Measurements from ENCODE around the gene FGF22. TPM values are rescaled to one million over a fixed set of nuclear protein-coding genes. Genes with fewer than 3 reads are reported as not detected.
A peak's percentile ranks its signal among the peaks of the same experiment; 100 is the strongest.

The FGF22 gene
- total and polyA plus RNA-seq, 2 of the 13 experiments (the other 11 are each of a cell fraction or from before 2014, with no cell fraction given) = 0.24 TPM; not detected in 1

GRCh38 chr19:680287-681028 lies 40.8 kb downstream of the FGF22 start (continued):
- TF ChIP-seq TFDP1 (CRISPR knock-in tag; IDR thresholded peaks at IDR 0.05; ENCODE audit: borderline replicate concordance) = peak; percentile 63; the same call in 1 of the 2 replicates
- TF ChIP-seq GPN1 (CRISPR knock-in tag; IDR thresholded peaks at IDR 0.05; ENCODE audit: borderline replicate concordance) = no peak
- no peak for TF ChIP-seq ZKSCAN1 (IDR thresholded peaks at IDR 0.05; ENCODE audit: low read length)
- no peak for TF ChIP-seq FOXK1 (CRISPR knock-in tag; IDR thresholded peaks at IDR 0.05; ENCODE audit: borderline replicate concordance, low read depth)
- TF ChIP-seq KLF12 (CRISPR knock-in tag; IDR thresholded peaks at IDR 0.05; ENCODE audit: borderline replicate concordance) = no peak
- TF ChIP-seq SOX13 (IDR thresholded peaks at IDR 0.05) = no peak
- TF ChIP-seq SOX13 (CRISPR knock-in tag; conservative IDR thresholded peaks at IDR 0.05 in 1 of 2, IDR thresholded peaks at IDR 0.05 in 1 of 2) = no peak
- no peak for TF ChIP-seq ZNF274 (CRISPR knock-in tag; IDR thresholded peaks at IDR 0.05)
- no peak for TF ChIP-seq CBFB (CRISPR knock-in tag; IDR thresholded peaks at IDR 0.05)
- no peak for TF ChIP-seq PCBP2 (optimal IDR thresholded peaks at IDR 0.05; ENCODE audit: low read depth, low read length, poor library complexity, severe bottlenecking)
- peak; percentile 88 for TF ChIP-seq RAD21 (CRISPR knock-in tag; IDR thresholded peaks at IDR 0.05)
- no peak for TF ChIP-seq ZNF329 (CRISPR knock-in tag; IDR thresholded peaks at IDR 0.05; ENCODE audit: low read depth)
- no peak for TF ChIP-seq ARID2 (CRISPR knock-in tag; IDR thresholded peaks at IDR 0.05; ENCODE audit: borderline replicate concordance)
- TF ChIP-seq ZNF44 (CRISPR knock-in tag; IDR thresholded peaks at IDR 0.05) = no peak
- TF ChIP-seq TGIF2 (CRISPR knock-in tag; IDR thresholded peaks at IDR 0.05) = no peak
- TF ChIP-seq FOXP4 (CRISPR knock-in tag; IDR thresholded peaks at IDR 0.05) = no peak
- TF ChIP-seq BRD4 (CRISPR knock-in tag; IDR thresholded peaks at IDR 0.05) = no peak
- TF ChIP-seq HMGXB3 (CRISPR knock-in tag; IDR thresholded peaks at IDR 0.05; ENCODE audit: borderline replicate concordance) = no peak
- TF ChIP-seq ZXDC (CRISPR knock-in tag; IDR thresholded peaks at IDR 0.05) = no peak
- TF ChIP-seq SIX4 (CRISPR knock-in tag; IDR thresholded peaks at IDR 0.05) = no peak
